Measurements from ENCODE around the gene FZD8. TPM values are rescaled to one million over a fixed set of nuclear protein-coding genes. Genes with fewer than 3 reads are reported as not detected.

The FZD8 gene
- total RNA-seq, 1 experiment from 2014 or later = 13.8 TPM

DNA sequence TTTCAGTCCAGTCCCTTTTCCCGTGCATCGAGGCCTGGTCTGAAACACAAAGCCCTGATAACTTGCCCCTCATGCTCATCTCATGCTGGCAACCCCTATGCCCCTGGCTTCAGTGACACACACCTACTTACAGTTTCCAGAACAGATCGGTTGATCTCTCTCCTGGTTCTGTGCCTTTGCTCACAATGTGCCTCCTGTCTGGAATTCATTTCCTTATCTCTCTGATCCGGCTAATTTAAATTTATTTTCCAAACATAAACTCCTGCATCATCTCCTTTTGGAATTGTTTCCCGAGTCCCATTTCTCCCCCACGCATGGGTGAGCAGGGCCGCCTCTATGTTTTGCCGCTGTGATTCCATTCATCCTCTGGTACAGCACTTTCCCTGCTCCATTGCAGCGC, 25.9 kb upstream of the FZD8 start:
- Histone ChIP-seq H3K27me3 (ENCODE audit: insufficient read depth, low read length) (no peaks in the 10 kb centered on the region), H3K9me3 (ENCODE audit: control insufficient read depth, low read depth, low read length) (no peaks in the 10 kb centered on the region), H4K20me1 (ENCODE audit: control insufficient read depth, insufficient read depth, insufficient read length) (no peaks in the 10 kb centered on the region), H3K27ac (ENCODE audit: insufficient read length, low read depth, low read length) (no peak overlapping the region), H2AK5ac (ENCODE audit: insufficient read length, low read length) (no peak overlapping the region), H3K18ac (ENCODE audit: insufficient read length, low read depth, low read length) (no peak overlapping the region), H3T11ph (ENCODE audit: low read length) (no peak overlapping the region), H2BK20ac (ENCODE audit: low read depth, low read length, poor library complexity, severe bottlenecking) (no peak overlapping the region), H2BK15ac (ENCODE audit: low read depth, low read length) (no peak overlapping the region), H2BK12ac (ENCODE audit: insufficient read length, low read depth, low read length) (no peak overlapping the region), H4K5ac (ENCODE audit: insufficient read length, low read depth, low read length) (no peak overlapping the region), H3K56ac (ENCODE audit: insufficient read length, low read depth, low read length) (no peak overlapping the region), H2AFZ (ENCODE audit: low read length) (no peak overlapping the region), H3K79me2 (ENCODE audit: insufficient read depth, low read length) (no peaks in the 10 kb centered on the region), H2BK120ac (ENCODE audit: low read depth, low read length, poor library complexity, severe bottlenecking) (no peak overlapping the region), H3K4me2 (ENCODE audit: insufficient read depth, insufficient read length, low read length) (no peak overlapping the region), H3K9ac (ENCODE audit: extremely low read depth, insufficient read length, low read length) (no peak overlapping the region), H4K91ac (ENCODE audit: insufficient read length, low read depth, low read length) (no peak overlapping the region), H3K14ac (ENCODE audit: insufficient read depth, low read length) (no peak overlapping the region), H3K23ac (ENCODE audit: insufficient read length, low read depth, low read length) (no peak overlapping the region), H2BK5ac (ENCODE audit: insufficient read length, low read length) (no peak overlapping the region), H3K4me1 (ENCODE audit: insufficient read depth, low read length) (peaks cover 5% of the 10 kb centered on the region; the same call in 1 of the 2 replicates), H4K8ac (replicated peaks; ENCODE audit: insufficient read length, low read depth, low read length) (no peak overlapping the region), H3K4ac (ENCODE audit: low read depth, low read length) (no peak overlapping the region), H3K23me2 (ENCODE audit: insufficient read length, low read depth, low read length, poor library complexity, severe bottlenecking) (no peaks in the 10 kb centered on the region), H3K79me1 (ENCODE audit: insufficient read depth, low read depth, low read length, poor library complexity, severe bottlenecking) (no peaks in the 10 kb centered on the region)
- Mint-ChIP-seq H3K27ac (peak overlapping the region in 1 of 3 experiments; percentile 53; a peak in 3 of 7 replicates), H3K4me1 (peaks cover 37 to 45% of the 10 kb centered on the region in 2 experiments), H3K4me3 (peak overlapping the region in 1 of 2 experiments; percentile 26; a peak in 1 of 5 replicates), H3K9me3 (peaks cover 14 to 16% of the 10 kb centered on the region in 2 experiments), H3K36me3 (ENCODE audit: insufficient read depth in 1 of 3, low read depth in 3 of 3) (peaks cover 7 to 15% (median 13%) of the 10 kb centered on the region in 3 experiments), H3K27me3 (ENCODE audit: low read depth) (peaks cover 2% of the 10 kb centered on the region; the same call in 1 of the 2 replicates)
- DNase-seq = no peak
- no CpG with 5 or more reads among the region's 9 CpGs for WGBS (ENCODE audit: extremely low coverage, insufficient read length, low lambda C conversion rate)
- TF ChIP-seq, protein P1, sequence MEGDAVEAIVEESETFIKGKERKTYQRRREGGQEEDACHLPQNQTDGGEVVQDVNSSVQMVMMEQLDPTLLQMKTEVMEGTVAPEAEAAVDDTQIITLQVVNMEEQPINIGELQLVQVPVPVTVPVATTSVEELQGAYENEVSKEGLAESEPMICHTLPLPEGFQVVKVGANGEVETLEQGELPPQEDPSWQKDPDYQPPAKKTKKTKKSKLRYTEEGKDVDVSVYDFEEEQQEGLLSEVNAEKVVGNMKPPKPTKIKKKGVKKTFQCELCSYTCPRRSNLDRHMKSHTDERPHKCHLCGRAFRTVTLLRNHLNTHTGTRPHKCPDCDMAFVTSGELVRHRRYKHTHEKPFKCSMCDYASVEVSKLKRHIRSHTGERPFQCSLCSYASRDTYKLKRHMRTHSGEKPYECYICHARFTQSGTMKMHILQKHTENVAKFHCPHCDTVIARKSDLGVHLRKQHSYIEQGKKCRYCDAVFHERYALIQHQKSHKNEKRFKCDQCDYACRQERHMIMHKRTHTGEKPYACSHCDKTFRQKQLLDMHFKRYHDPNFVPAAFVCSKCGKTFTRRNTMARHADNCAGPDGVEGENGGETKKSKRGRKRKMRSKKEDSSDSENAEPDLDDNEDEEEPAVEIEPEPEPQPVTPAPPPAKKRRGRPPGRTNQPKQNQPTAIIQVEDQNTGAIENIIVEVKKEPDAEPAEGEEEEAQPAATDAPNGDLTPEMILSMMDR (conservative IDR thresholded peaks at IDR 0.05) = no peak

Measured in H9 (cell line).